Measurements from ENCODE around the gene ITGA5. TPM values are rescaled to one million over a fixed set of nuclear protein-coding genes. Genes with fewer than 3 reads are reported as not detected.
"Not testable (repeated sequence)": the region's sequence is repeated elsewhere in the genome, so short reads cannot be mapped to it uniquely, and the experiment has no call there.

The ITGA5 gene
- total RNA-seq, 1 donor from 2014 or later = 152 TPM

DNA sequence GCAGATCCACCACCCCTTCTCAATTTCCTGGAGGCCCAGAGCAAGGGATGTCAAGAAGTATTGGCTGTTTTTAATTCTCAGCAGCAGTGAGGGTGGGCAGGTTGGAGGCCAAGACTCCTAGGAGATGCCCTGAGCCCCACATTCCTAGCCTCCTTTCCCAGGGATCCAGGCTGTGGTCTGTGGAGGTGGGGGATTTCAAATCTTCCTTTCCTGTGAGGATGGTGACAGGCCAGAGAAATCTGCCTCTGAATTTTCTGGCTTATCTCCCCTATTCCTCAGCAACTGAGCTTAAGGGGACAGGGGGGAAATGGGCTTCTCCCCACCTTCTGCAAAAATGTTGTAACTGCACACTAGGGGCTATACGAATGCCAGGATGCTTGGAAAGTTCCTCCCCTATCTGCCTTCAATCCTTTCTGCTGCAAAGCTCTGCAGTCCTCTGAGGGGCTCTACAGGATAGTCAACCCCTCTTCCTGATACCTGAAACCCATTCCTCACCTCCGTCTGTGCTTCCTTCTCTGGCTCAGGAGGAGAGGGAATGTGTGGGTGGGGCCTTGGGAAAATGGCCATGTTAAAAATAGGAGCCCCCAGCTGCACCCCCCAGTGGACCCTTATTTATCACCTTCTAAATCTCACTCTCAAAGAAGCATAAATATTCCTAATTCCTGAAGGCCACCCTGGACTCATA, 61.4 kb downstream of the ITGA5 start:
- Mint-ChIP-seq H3K36me3 (ENCODE audit: low read depth) (no peaks in the 10 kb centered on the region), H3K27ac (ENCODE audit: unreplicated experiment) (no peak overlapping the region), H3K27me3 (ENCODE audit: low read depth) (no peaks in the 10 kb centered on the region), H3K4me1 (ENCODE audit: low read depth) (peaks cover 13% of the 10 kb centered on the region), H3K4me3 (ENCODE audit: unreplicated experiment) (no peak overlapping the region), H3K9me3 (ENCODE audit: low read depth) (no peaks in the 10 kb centered on the region)
- TF ChIP-seq, protein P1, sequence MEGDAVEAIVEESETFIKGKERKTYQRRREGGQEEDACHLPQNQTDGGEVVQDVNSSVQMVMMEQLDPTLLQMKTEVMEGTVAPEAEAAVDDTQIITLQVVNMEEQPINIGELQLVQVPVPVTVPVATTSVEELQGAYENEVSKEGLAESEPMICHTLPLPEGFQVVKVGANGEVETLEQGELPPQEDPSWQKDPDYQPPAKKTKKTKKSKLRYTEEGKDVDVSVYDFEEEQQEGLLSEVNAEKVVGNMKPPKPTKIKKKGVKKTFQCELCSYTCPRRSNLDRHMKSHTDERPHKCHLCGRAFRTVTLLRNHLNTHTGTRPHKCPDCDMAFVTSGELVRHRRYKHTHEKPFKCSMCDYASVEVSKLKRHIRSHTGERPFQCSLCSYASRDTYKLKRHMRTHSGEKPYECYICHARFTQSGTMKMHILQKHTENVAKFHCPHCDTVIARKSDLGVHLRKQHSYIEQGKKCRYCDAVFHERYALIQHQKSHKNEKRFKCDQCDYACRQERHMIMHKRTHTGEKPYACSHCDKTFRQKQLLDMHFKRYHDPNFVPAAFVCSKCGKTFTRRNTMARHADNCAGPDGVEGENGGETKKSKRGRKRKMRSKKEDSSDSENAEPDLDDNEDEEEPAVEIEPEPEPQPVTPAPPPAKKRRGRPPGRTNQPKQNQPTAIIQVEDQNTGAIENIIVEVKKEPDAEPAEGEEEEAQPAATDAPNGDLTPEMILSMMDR (IDR thresholded peaks at IDR 0.05) = no peak
- DNase-seq (ENCODE audit: low spot score) = no peak

DNA sequence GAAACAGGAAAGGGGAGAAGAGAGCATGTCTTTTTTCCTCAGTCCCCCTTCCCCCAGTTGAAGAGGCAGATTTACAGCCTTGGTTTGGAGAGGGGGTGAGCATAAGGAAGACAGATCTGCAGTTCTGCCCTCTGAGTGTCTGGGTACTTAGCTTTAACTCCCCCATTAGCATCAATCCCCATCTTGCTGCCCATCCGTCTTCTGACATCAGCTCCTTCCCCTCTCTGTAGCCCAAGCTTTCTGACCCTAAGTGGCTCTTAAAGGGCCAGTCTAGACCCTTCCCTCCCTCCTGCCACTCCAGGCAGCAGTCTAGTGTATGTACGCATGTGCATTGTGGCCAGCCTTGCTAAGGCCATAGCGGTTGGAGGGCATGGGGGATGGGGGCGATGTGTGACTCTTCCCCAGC, 62.1 kb downstream of the ITGA5 start:
- no peaks in the 10 kb centered on the region for H3K9me3 Mint-ChIP-seq (ENCODE audit: low read depth)
- H3K27me3 Mint-ChIP-seq (ENCODE audit: low read depth) = no peaks in the 10 kb centered on the region
- TF ChIP-seq, protein P1 (IDR thresholded peaks at IDR 0.05) = no peak
- peak overlapping the region; percentile 53 for H3K27ac Mint-ChIP-seq (ENCODE audit: unreplicated experiment)
- H3K36me3 Mint-ChIP-seq (ENCODE audit: low read depth) = no peaks in the 10 kb centered on the region
- no peak for DNase-seq (ENCODE audit: low spot score)
- no peak overlapping the region for H3K4me3 Mint-ChIP-seq (ENCODE audit: unreplicated experiment)
- H3K4me1 Mint-ChIP-seq (ENCODE audit: low read depth) = peaks cover 20% of the 10 kb centered on the region

DNA sequence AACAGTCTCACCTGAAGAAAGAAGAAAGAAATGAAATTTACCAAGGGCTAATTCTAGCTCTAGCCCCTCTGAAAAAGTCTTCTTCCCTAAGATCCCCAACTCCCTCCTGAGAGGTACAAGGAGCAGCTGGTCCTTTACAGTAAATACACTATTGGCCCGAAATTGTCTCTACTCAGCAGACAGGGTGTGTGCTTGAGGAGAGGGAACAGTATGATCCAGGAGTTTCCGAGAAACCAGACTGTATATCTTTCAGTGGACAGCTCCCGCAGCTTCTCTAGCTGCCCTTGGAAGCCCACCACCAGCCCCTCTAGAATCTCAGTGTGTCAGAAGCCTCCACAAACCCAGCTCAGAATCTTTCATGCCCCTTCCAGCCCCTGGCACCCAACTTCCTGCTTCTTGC, 62.8 kb downstream of the ITGA5 start:
- peaks cover 27% of the 10 kb centered on the region for H3K4me1 Mint-ChIP-seq (ENCODE audit: low read depth)
- no peak for DNase-seq (ENCODE audit: low spot score)
- H3K36me3 Mint-ChIP-seq (ENCODE audit: low read depth) = no peaks in the 10 kb centered on the region
- no peaks in the 10 kb centered on the region for H3K9me3 Mint-ChIP-seq (ENCODE audit: low read depth)
- TF ChIP-seq, protein P1 (IDR thresholded peaks at IDR 0.05) = no peak
- H3K27ac Mint-ChIP-seq (ENCODE audit: unreplicated experiment) = peak overlapping the region; percentile 30
- H3K4me3 Mint-ChIP-seq (ENCODE audit: unreplicated experiment) = no peak overlapping the region
- H3K27me3 Mint-ChIP-seq (ENCODE audit: low read depth) = no peaks in the 10 kb centered on the region

DNA sequence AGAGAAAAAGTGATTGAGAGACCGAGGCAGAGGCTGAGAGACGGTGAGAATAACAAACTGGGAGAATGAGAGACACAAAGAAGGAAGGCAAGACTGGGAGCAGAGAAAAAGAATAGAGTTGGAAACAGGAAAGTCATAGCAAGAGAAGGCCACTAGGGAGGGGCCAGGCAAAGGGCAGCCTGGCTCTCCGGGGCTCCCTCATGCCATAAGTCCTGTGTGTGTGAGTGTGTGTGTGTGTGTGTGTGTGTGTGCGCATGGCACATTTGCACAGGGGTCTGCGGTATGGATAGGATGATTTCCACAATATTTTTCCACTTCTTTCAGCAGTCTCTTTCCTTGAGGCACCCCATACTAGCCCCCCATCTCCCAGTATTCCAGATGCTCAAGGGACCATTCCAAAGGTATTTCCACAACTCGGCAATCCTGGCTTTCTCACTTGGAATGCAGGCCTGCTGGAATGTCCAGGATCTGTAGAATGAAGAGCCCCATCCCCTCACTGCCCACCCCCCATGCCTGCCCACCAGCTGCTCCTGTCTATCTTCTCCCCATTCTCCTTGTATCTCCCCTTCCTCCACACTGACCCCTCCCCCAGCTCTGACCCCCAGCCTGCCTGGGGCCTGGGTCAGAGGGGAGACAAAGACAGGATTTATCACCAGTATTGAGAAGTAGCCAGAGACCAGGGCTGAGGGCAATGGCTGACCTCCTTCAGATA, 63.8 kb downstream of the ITGA5 start:
- H3K9me3 Mint-ChIP-seq (ENCODE audit: low read depth) = no peaks in the 10 kb centered on the region
- peaks cover 31% of the 10 kb centered on the region for H3K4me1 Mint-ChIP-seq (ENCODE audit: low read depth)
- H3K27me3 Mint-ChIP-seq (ENCODE audit: low read depth) = no peaks in the 10 kb centered on the region
- H3K4me3 Mint-ChIP-seq (ENCODE audit: unreplicated experiment) = no peak overlapping the region
- peaks cover 5% of the 10 kb centered on the region for H3K36me3 Mint-ChIP-seq (ENCODE audit: low read depth)
- no peak for DNase-seq (ENCODE audit: low spot score)
- TF ChIP-seq, protein P1 (IDR thresholded peaks at IDR 0.05) = no peak
- H3K27ac Mint-ChIP-seq (ENCODE audit: unreplicated experiment) = peak overlapping the region; percentile 50

DNA sequence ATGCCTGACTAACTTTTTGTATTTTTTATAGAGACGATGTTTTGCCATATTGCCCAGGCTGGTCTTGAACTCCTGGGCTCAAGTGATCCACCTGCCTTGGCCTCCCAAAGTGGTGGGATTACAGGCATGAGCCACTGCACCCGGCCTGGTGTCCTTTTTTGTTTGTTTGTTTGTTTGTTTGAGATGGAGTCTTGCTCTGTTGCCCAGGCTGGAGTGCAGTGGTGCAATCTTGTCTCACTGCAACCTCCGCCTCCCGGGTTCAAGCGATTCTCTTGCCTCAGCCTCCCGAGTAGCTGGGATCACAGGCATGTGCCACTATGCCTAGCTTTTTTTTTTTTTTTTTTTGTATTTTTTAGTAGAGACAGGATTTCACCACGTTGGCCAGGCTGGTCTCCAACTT, 64.8 kb downstream of the ITGA5 start:
- peaks cover 11% of the 10 kb centered on the region for H3K36me3 Mint-ChIP-seq (ENCODE audit: low read depth)
- H3K27me3 Mint-ChIP-seq (ENCODE audit: low read depth); DNase-seq (ENCODE audit: low spot score); H3K27ac Mint-ChIP-seq (ENCODE audit: unreplicated experiment); H3K9me3 Mint-ChIP-seq (ENCODE audit: low read depth); H3K4me3 Mint-ChIP-seq (ENCODE audit: unreplicated experiment): not testable (repeated sequence)
- peaks cover 31% of the 10 kb centered on the region for H3K4me1 Mint-ChIP-seq (ENCODE audit: low read depth)

Measured in chondrocyte (in vitro differentiated cells).